Upper lobe of left lung (tissue), 4 donors: ENCODE results near the gene FER1L5.

Experiments used
- CTCF ChIP-seq, 6 experiments: fragments of 450-650 bp in 4 of 6; fragments of 200-600 bp in 2 of 6; sonication (generic) in 2 of 6; IDR thresholded peaks; one replicate each; pipeline ENCODE4 v1.5.1; 2016 to 2019; ENCODE audit warnings: antibody characterized with exemption in 6 of 6
- POLR2A ChIP-seq, 4 donors: fragments of 450-650 bp; IDR thresholded peaks; one replicate each; pipeline ENCODE4 v1.5.1; 2016 to 2017; ENCODE audit warnings: antibody characterized with exemption in 4 of 4, mild to moderate bottlenecking in 2 of 4

GRCh38 chr2:96754317-96754716 is 111.8 kb downstream of the FER1L5 start:
- TF ChIP-seq CTCF (IDR thresholded peaks at IDR 0.05), result no peak
- TF ChIP-seq POLR2A (IDR thresholded peaks at IDR 0.05), result no peak
